Spleen (tissue), 7 donors: Measurements from ENCODE around the gene SCIN.
"Not testable (repeated sequence)": the region's sequence is repeated elsewhere in the genome, so short reads cannot be mapped to it uniquely, and the experiment has no call there.

Source experiments
- CTCF ChIP-seq, 11 experiments: fragments of 200-600 bp in 7 of 11; fragments of 450-650 bp in 4 of 11; sonication (generic) in 4 of 11; IDR thresholded peaks in 8 of 11; conservative IDR thresholded peaks in 3 of 11; 1 replicate in 7 of 11; 2 replicates in 4 of 11; pipeline versions ENCODE4 v1.4.0 to v1.8.0; 2016 to 2021; ENCODE audit warnings: antibody characterized with exemption in 11 of 11, inconsistent platforms in 4 of 11, mild to moderate bottlenecking in 1 of 11
- POLR2A ChIP-seq, 3 donors: fragments of 450-650 bp; IDR thresholded peaks; one replicate each; pipeline ENCODE4 v1.5.1; 2017; ENCODE audit warnings: antibody characterized with exemption in 3 of 3, mild to moderate bottlenecking in 1 of 3
- POLR2AphosphoS5 ChIP-seq, 3 donors: sonication (generic); formaldehyde crosslinking; IDR thresholded peaks; one replicate each; pipeline ENCODE4 v1.5.1; 2017; ENCODE audit warnings: antibody characterized with exemption in 3 of 3
- donor health status: DM: no; HTN: no; CAD: no; lungs with moderate emphysema.
- donor health status: DM: no; HTN: no; CAD: no.
- donor health status: DM: no; HTN: no; CAD: no.

- not testable (repeated sequence) for TF ChIP-seq CTCF (IDR thresholded peaks at IDR 0.05 in 8 of 11, conservative IDR thresholded peaks at IDR 0.05 in 3 of 11); POLR2A (IDR thresholded peaks at IDR 0.05); POLR2AphosphoS5 (IDR thresholded peaks at IDR 0.05)
These were observed 14.3 kb upstream of the SCIN start for GRCh38 chr7:12556139-12556792.
